Gastroesophageal sphincter (tissue), 4 donors: ENCODE results near the gene IRF5. TPM values are rescaled to one million over a fixed set of nuclear protein-coding genes. Genes with fewer than 3 reads are reported as not detected.
A peak's percentile ranks its signal among the peaks of the same experiment; 100 is the strongest.

Experiments used
- ATAC-seq: fragments of 150-250 bp; one replicate; pipeline ENCODE4 v1.9.1; 2016; ENCODE audit warnings: mild to moderate bottlenecking, moderate library complexity
- H3K27ac ChIP-seq, 4 donors: fragments of 200-600 bp; sonication (generic) in 3 of 4; 1 replicate in 3 of 4; 2 replicates in 1 of 4; pipeline ENCODE4 v1.5.1; 2016 to 2019
- H3K27me3 ChIP-seq: fragments of 200-600 bp; sonication (generic); one replicate; pipeline ENCODE4 v1.5.1; 2019
- H3K36me3 ChIP-seq, 2 donors: fragments of 200-600 bp; sonication (generic); one replicate each; pipeline ENCODE4 v1.5.1; 2019; ENCODE audit warnings: control low read depth in 1 of 2
- H3K4me1 ChIP-seq, 3 donors: fragments of 200-600 bp; sonication (generic); 1 replicate in 2 of 3; 2 replicates in 1 of 3; pipeline ENCODE4 v1.5.1; 2016 to 2019; ENCODE audit warnings: control low read depth in 2 of 3
- H3K4me3 ChIP-seq, 2 donors: fragments of 200-600 bp; sonication (generic); one replicate each; pipeline ENCODE4 v1.5.1; 2019; ENCODE audit warnings: mild to moderate bottlenecking in 1 of 2, moderate library complexity in 1 of 2
- H3K9me3 ChIP-seq, 3 donors: fragments of 200-600 bp; sonication (generic); one replicate each; pipeline ENCODE4 v1.5.1; 2017 to 2019; ENCODE audit warnings: control low read depth in 2 of 3
- EP300 ChIP-seq: sonication (generic); formaldehyde crosslinking; IDR thresholded peaks from one replicate; pipeline ENCODE4 v1.6.1; 2017; ENCODE audit warnings: antibody characterized with exemption, mild to moderate bottlenecking
- POLR2A ChIP-seq, 2 donors: fragments of 450-650 bp; IDR thresholded peaks; one replicate each; pipeline ENCODE4 v1.6.1; 2017; ENCODE audit warnings: antibody characterized with exemption in 2 of 2, mild to moderate bottlenecking in 2 of 2, moderate library complexity in 1 of 2
- POLR2AphosphoS5 ChIP-seq: sonication (generic); formaldehyde crosslinking; IDR thresholded peaks from one replicate; pipeline ENCODE4 v1.6.1; 2017; ENCODE audit warnings: antibody characterized with exemption
- WGBS, 2 donors: methylation state at CpG; one replicate each; pipeline ENCODE4 v1.1.5; 2018; ENCODE audit warnings: low coverage in 1 of 2; 5-methylcytosine and 5-hydroxymethylcytosine counted together
- total RNA-seq, 4 donors: library from RNA; depleted of rRNA; stranded (reverse); fragments of >200 nt; gene quantifications; one replicate each; pipeline ENCODE4 v1.1.0, GENCODE V29; 2016
- TF ChIP-seq, protein P1 (sequence below), 4 experiments: fragments of 200-600 bp in 2 of 4; fragments of 450-650 bp in 2 of 4; sonication (generic) in 1 of 4; IDR thresholded peaks; one replicate each; pipeline ENCODE4 v1.5.1; 2017 to 2019; ENCODE audit warnings: antibody characterized with exemption in 4 of 4, mild to moderate bottlenecking in 2 of 4, moderate library complexity in 2 of 4

The IRF5 gene
- total RNA-seq, 4 donors from 2014 or later: 6.6 to 10.1 (median 8.2) TPM

DNA sequence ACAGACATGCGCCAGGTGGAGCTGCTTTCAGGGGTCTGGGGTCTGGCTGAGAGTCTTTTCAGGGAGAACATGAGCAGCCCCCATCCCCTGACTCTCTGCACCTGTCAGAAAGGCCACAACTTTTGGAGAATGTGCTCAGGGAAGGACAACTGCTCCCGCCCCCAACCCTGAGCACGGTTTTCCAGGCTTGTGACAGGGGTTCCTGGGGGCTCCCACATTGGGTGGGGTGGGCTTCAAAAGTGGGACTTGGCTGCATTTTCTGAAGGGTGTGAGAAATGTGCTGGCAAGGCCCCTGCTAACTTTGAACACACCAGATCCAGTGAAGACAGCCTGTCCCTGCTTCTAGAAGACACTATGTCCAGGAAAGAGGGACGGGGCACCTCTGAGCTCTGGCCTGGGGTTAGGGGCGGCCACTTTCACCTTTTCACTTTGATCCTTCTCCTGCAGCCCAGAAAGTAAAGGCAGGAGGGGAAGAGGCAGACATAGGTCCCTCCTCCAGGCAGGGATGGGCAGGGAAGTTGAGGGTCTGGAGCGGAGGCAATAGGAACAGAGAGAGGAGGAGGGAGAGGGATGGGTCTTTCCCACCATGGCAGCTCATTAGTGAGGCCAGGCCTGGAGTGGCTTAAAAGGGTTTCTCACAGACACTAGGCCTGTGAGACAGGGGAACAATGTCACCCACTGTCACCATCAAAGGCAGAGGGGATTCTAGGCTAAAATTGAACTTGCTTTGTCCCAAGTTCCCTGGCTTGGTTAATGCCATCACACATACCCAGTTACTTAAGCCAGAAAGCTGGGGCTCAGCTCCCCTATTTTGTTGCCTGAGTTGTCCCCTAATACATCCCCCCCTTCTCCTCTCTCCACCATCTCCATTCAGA, 28.7 kb upstream of the IRF5 start:
- no peak for ATAC-seq
- Histone ChIP-seq H3K27me3 (peaks cover 67% of the 10 kb centered on the region), H3K9me3 (no peaks in the 10 kb centered on the region), H3K4me3 (no peak overlapping the region), H3K27ac (no peak overlapping the region), H3K4me1 (peaks cover 0 to 17% (median 7%) of the 10 kb centered on the region in 3 donors), H3K36me3 (no peaks in the 10 kb centered on the region)
- no peak for TF ChIP-seq EP300
- no peak for TF ChIP-seq POLR2A (IDR thresholded peaks at IDR 0.05)
- no peak for TF ChIP-seq POLR2AphosphoS5
- TF ChIP-seq, protein P1, sequence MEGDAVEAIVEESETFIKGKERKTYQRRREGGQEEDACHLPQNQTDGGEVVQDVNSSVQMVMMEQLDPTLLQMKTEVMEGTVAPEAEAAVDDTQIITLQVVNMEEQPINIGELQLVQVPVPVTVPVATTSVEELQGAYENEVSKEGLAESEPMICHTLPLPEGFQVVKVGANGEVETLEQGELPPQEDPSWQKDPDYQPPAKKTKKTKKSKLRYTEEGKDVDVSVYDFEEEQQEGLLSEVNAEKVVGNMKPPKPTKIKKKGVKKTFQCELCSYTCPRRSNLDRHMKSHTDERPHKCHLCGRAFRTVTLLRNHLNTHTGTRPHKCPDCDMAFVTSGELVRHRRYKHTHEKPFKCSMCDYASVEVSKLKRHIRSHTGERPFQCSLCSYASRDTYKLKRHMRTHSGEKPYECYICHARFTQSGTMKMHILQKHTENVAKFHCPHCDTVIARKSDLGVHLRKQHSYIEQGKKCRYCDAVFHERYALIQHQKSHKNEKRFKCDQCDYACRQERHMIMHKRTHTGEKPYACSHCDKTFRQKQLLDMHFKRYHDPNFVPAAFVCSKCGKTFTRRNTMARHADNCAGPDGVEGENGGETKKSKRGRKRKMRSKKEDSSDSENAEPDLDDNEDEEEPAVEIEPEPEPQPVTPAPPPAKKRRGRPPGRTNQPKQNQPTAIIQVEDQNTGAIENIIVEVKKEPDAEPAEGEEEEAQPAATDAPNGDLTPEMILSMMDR (IDR thresholded peaks at IDR 0.05): no peak
- WGBS, 2 donors: 100% methylated on average over 1 of the region's 6 CpGs

DNA sequence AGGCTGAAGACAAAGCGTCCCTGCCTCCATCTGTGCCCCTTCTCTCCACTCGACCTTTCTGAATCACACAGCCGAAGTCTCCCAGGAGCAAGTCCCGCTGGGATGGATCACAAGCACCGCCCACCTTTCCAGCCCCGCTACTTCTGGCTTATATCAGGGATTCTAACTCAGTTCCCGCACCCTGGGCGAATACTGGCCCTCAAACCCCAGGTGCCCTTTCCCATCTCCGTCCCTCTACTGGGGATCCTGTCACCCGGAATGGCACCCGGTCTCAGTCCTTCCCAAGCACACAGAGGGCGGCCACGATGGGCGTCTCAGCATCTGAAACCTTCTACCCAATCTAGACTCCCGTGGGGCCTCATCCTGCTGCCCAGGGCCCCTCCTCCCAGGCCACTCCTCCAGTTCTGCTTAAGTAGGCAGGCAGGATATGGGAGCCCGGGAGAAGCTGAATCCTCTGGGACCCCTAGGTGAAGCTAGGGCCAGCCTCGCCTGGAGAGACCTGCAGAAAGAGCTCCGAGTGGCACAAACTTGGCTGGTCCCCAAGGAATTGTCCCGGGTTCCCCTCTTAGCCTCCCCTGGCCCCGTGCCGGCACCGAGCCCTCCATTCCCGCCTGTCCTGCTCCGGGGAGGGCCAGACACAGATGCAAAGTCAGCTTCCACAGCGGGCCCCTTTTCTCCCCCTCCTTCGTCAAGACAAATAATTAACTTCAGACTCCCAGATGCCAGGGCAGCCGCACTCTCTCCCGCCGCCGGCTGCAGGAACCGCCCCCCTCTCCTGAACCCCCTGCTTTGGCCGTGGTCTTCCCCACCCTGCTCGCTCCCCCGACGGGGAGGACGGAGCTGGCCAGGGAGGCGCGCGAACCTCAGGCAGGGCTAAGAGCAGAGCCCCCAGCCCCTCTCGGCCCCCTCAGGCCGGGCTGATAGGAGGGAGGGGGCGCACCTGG, 27.8 kb upstream of the IRF5 start:
- Histone ChIP-seq H3K36me3 (no peaks in the 10 kb centered on the region), H3K27me3 (peaks cover 72% of the 10 kb centered on the region), H3K27ac (no peak overlapping the region), H3K9me3 (no peaks in the 10 kb centered on the region), H3K4me3 (peak overlapping the region in 1 of 2 donors; percentile 40), H3K4me1 (peaks cover 0 to 19% (median 9%) of the 10 kb centered on the region in 3 donors)
- TF ChIP-seq POLR2AphosphoS5 (no peak), EP300 (no peak), POLR2A (IDR thresholded peaks at IDR 0.05) (no peak)
- TF ChIP-seq, protein P1 (IDR thresholded peaks at IDR 0.05): no peak
- 7 to 10% methylated on average over 12 to 15 of the region's 42 CpGs for WGBS, 2 donors
- peak; percentile 26 for ATAC-seq

DNA sequence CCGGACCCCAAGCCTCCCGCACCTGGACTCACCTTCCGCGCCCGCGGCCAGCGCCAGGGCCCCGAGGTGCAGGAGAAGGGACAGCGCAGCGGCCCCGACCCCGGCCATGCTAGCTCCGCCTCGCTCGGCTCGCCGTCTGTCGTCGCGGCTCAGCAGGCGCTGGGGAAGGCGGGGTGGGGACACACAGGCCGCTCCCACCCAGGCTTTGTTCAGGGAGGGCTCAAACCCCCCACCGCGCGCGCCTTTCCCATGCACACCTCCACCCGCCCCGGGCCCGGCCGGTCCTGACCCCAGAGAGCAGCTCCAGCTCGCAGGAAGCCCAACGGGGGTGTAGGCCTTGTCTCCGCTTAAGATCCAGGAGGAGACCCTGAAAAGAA, 27.2 kb upstream of the IRF5 start, which contains the start of gene KCP:
KCP (minus strand) TSS at position 141 of the 377 bp plus-strand sequence; CDS start at position 108, 33 bp downstream.
- H3K9me3 ChIP-seq: no peaks in the 10 kb centered on the region
- H3K27me3 ChIP-seq: peaks cover 79% of the 10 kb centered on the region
- ATAC-seq: no peak
- H3K36me3 ChIP-seq: no peaks in the 10 kb centered on the region
- peaks cover 0 to 26% (median 12%) of the 10 kb centered on the region in 3 donors for H3K4me1 ChIP-seq
- H3K4me3 ChIP-seq: peak within 1 kb of the TSS in 1 of 2 donors; percentile 40
- TF ChIP-seq, protein P1 (IDR thresholded peaks at IDR 0.05): no peak
- WGBS, 2 donors: 38 to 100% methylated on average over 1 to 2 of the region's 34 CpGs
- H3K27ac ChIP-seq: no peak within 1 kb of the TSS

DNA sequence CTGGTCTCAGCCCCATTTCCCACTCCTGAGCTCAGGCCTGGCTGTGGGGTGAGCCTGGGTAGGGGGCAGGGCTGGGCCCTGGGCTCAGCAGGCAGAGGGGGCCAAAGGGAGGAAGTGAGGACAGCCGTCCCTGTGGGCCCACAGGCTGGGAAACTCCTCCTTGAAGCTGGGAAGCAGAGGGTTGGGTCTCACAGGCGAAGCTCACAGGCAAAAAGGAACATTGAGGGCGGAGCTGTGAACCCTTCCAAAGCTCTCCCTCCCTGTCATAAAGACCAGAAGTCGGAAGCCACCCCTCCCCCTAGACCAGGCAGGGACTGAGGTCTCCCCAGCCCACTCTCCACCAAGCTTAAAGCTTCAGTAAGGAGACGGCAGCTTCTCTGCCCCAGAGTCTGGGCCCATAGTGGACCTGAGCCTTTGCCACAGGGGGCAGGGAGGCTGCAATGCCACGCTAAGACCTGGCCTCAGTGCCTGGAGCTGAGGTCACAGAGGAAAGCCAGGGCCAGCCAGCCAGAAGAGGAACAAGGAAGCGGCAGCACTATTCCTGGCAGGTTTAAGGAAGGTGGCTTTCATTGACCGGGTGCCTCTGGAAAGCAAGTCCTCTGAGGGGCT, 26.2 kb upstream of the IRF5 start:
- Histone ChIP-seq H3K36me3 (no peaks in the 10 kb centered on the region), H3K27ac (no peak overlapping the region), H3K9me3 (no peaks in the 10 kb centered on the region), H3K4me3 (no peak overlapping the region), H3K4me1 (peaks cover 0 to 33% (median 12%) of the 10 kb centered on the region in 3 donors), H3K27me3 (peaks cover 82% of the 10 kb centered on the region)
- WGBS, 2 donors: 58% methylated on average over 2 of the region's 8 CpGs; no CpG with 5 or more reads in 1 of the 2 donors
- TF ChIP-seq POLR2AphosphoS5: no peak
- no peak for TF ChIP-seq EP300
- no peak for TF ChIP-seq POLR2A (IDR thresholded peaks at IDR 0.05)
- TF ChIP-seq, protein P1 (IDR thresholded peaks at IDR 0.05): no peak
- peak; percentile 38 for ATAC-seq
